Parathyroid adenoma (tissue), 2 donors: Measurements from ENCODE around the gene OBSCN.
"Not testable (repeated sequence)": the region's sequence is repeated elsewhere in the genome, so short reads cannot be mapped to it uniquely, and the experiment has no call there.

Source experiments
- H2AFZ ChIP-seq: fragments of 300-600 bp; sonication (generic); one replicate; pipeline ENCODE4 v1.7.0; 2017; ENCODE audit warnings: antibody characterized with exemption, mild to moderate bottlenecking
- H3K27ac ChIP-seq: fragments of 300-600 bp; sonication (generic); one replicate; pipeline ENCODE4 v1.7.0; 2017
- H3K27me3 ChIP-seq: fragments of 300-600 bp; sonication (generic); one replicate; pipeline ENCODE4 v1.7.0; 2017; ENCODE audit warnings: low read length; ENCODE audit not compliant: control insufficient read depth, insufficient read depth
- H3K36me3 ChIP-seq: fragments of 300-600 bp; sonication (generic); one replicate; pipeline ENCODE4 v1.7.0; 2017; ENCODE audit warnings: low read length; ENCODE audit not compliant: control insufficient read depth, insufficient read depth
- H3K4me1 ChIP-seq: fragments of 300-600 bp; sonication (generic); one replicate; pipeline ENCODE4 v1.7.0; 2017; ENCODE audit warnings: control low read depth
- H3K4me2 ChIP-seq: fragments of 300-600 bp; sonication (generic); one replicate; pipeline ENCODE4 v1.7.0; 2017; ENCODE audit warnings: low read length
- H3K4me3 ChIP-seq: fragments of 300-600 bp; sonication (generic); one replicate; pipeline ENCODE4 v1.7.0; 2017; ENCODE audit warnings: low read depth, low read length
- H3K79me2 ChIP-seq: fragments of 300-600 bp; sonication (generic); one replicate; pipeline ENCODE4 v1.7.0; 2017; ENCODE audit warnings: control low read depth
- H3K9ac ChIP-seq: fragments of 300-600 bp; sonication (generic); one replicate; pipeline ENCODE4 v1.7.0; 2017; ENCODE audit warnings: mild to moderate bottlenecking
- H3K9me3 ChIP-seq: fragments of 300-600 bp; sonication (generic); one replicate; pipeline ENCODE4 v1.7.0; 2017; ENCODE audit warnings: low read length; ENCODE audit not compliant: control insufficient read depth
- CTCF ChIP-seq: fragments of 300-600 bp; sonication (generic); IDR thresholded peaks from one replicate; pipeline ENCODE4 v1.7.0; 2017; ENCODE audit warnings: antibody characterized with exemption, mild to moderate bottlenecking
- donor health status: primary hyperparathyroidism.

Gene OBSCN

GRCh38 chr1:228268881-228269265, 61.0 kb downstream of the OBSCN start:
- no peak overlapping the region for H3K27ac ChIP-seq

GRCh38 chr1:228269431-228269830, 61.6 kb downstream of the OBSCN start:
- not testable (repeated sequence) for H3K27me3 ChIP-seq, H3K4me1 ChIP-seq, H3K9me3 ChIP-seq, H3K4me2 ChIP-seq, H3K36me3 ChIP-seq, H3K4me3 ChIP-seq, H3K9ac ChIP-seq, H3K79me2 ChIP-seq, H3K27ac ChIP-seq, H2AFZ ChIP-seq

More at GRCh38 chr1:228268881-228269265, 61.0 kb downstream of the OBSCN start:
- no peaks in the 10 kb centered on the region for H3K4me1 ChIP-seq
- H3K36me3 ChIP-seq: no peaks in the 10 kb centered on the region
- no peaks in the 10 kb centered on the region for H3K79me2 ChIP-seq
- H3K27me3 ChIP-seq: no peaks in the 10 kb centered on the region
- H3K4me3 ChIP-seq: no peak overlapping the region
- TF ChIP-seq CTCF: no peak
- H3K9me3 ChIP-seq: no peaks in the 10 kb centered on the region
- no peak overlapping the region for H2AFZ ChIP-seq
- no peak overlapping the region for H3K9ac ChIP-seq
- H3K4me2 ChIP-seq: no peak overlapping the region

- no peak overlapping the region for H2AFZ ChIP-seq
- no peak for TF ChIP-seq CTCF
- H3K4me1 ChIP-seq: no peaks in the 10 kb centered on the region
- H3K9me3 ChIP-seq: no peaks in the 10 kb centered on the region
- no peak overlapping the region for H3K4me2 ChIP-seq
- H3K4me3 ChIP-seq: no peak overlapping the region
- no peak overlapping the region for H3K9ac ChIP-seq
- no peaks in the 10 kb centered on the region for H3K36me3 ChIP-seq
- no peak overlapping the region for H3K27ac ChIP-seq
- H3K27me3 ChIP-seq: no peaks in the 10 kb centered on the region
- no peaks in the 10 kb centered on the region for H3K79me2 ChIP-seq
Observed at GRCh38 chr1:228270032-228270431, 62.2 kb downstream of the OBSCN start.

GRCh38 chr1:228271701-228272251, 63.9 kb downstream of the OBSCN start:
- Histone ChIP-seq H3K4me3 (no peak overlapping the region), H3K27ac (no peak overlapping the region), H3K36me3 (no peaks in the 10 kb centered on the region), H3K9ac (no peak overlapping the region), H3K4me1 (no peaks in the 10 kb centered on the region), H2AFZ (no peak overlapping the region), H3K79me2 (no peaks in the 10 kb centered on the region), H3K9me3 (no peaks in the 10 kb centered on the region), H3K4me2 (no peak overlapping the region), H3K27me3 (no peaks in the 10 kb centered on the region)
- no peak for TF ChIP-seq CTCF

- H3K36me3 ChIP-seq: no peaks in the 10 kb centered on the region
- no peak overlapping the region for H3K27ac ChIP-seq
Observed at GRCh38 chr1:228272331-228272791, 64.5 kb downstream of the OBSCN start.

More at GRCh38 chr1:228272331-228272791, 64.5 kb downstream of the OBSCN start:
- H3K27me3 ChIP-seq: no peaks in the 10 kb centered on the region
- no peak overlapping the region for H3K9ac ChIP-seq
- H3K4me3 ChIP-seq: no peak overlapping the region
- no peak for TF ChIP-seq CTCF
- H2AFZ ChIP-seq: no peak overlapping the region
- H3K4me2 ChIP-seq: no peak overlapping the region
- no peaks in the 10 kb centered on the region for H3K79me2 ChIP-seq
- no peaks in the 10 kb centered on the region for H3K4me1 ChIP-seq
- no peaks in the 10 kb centered on the region for H3K9me3 ChIP-seq
